HG03135 (cell line): ENCODE measurements around the gene VAX1.
"Not testable (repeated sequence)": the region's sequence is repeated elsewhere in the genome, so short reads cannot be mapped to it uniquely, and the experiment has no call there.

ENCODE experiments used
- ATAC-seq: cut with Tn5 transposase; IDR thresholded peaks from one replicate; pipeline ENCODE4 v1.9.1; 2021; ENCODE audit warnings: mild to moderate bottlenecking, moderate library complexity; ENCODE audit not compliant: unreplicated experiment

VAX1 gene, protein sequence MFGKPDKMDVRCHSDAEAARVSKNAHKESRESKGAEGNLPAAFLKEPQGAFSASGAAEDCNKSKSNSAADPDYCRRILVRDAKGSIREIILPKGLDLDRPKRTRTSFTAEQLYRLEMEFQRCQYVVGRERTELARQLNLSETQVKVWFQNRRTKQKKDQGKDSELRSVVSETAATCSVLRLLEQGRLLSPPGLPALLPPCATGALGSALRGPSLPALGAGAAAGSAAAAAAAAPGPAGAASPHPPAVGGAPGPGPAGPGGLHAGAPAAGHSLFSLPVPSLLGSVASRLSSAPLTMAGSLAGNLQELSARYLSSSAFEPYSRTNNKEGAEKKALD

DNA sequence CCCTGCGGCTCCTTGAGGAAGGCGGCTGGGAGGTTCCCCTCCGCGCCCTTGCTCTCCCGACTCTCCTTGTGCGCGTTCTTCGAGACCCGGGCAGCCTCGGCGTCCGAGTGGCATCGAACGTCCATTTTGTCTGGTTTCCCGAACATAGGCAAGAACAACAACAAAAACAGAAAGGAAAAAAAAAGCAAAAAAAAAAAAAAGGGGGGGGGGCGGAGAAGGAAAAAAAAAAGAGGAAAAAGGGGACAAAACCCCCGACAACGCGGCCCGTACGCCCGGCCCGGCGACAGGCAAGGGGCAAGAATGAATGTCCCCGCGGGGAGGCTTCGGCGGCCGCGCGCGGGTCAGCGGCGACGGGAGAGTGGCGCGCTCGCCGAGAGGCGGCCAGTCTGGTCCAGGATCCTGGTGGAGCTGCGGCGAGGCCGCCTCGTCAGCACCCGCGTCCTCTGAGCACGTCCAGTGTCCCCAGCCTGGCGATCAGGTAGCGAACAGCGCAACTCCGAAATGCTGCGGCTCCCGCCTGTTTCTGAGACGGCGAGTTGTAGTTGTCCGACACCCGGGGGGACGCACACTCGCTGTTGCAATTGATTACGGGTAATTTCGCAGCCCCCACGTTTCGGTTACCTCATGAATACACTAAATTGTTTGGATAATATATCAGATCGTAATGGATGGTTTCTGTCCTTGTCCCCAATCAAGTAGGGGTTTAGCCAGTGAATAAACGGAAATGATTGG lies at the start of gene VAX1:
TSS of gene VAX1 (minus strand) at position 360 of the 732 bp plus-strand sequence. CDS start at position 146, 214 bp downstream.
- no peak for ATAC-seq

DNA sequence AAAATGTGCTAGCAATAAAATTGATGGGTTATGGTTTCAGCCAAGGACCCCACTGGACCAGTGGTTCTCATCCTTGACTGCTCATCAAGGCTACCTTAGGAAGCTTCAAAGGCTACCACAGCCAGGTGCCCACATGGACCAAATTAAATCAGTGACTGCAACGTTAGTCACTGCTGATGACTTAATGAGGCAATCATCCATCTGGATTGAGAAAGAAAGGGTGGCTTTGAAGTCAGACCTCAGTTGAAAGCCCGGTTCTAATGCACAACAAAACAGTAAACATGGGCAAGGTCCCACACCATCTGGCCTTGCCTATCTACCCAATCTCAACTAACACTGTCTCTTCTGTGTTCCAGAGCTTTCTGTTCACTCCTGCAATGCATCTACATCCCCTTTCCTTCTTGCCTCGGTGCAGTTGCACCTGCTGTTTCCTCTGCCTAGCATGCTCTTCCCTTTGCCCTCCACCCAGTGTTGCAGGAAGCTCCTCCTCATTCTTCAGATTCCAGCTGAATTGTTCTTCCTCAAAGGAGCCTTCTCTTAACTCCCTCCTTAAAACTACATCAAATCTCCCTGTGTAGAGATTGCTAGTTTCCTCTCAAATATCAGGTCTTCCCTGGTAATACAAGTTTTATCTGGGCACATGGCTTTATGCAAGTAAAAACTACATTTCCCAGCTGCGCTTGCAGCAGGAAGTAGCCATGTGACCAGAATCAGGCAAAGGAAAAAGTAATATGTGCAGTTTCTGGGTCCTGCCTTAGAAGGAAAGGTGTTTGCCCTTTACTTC lies 49.0 kb upstream of the VAX1 start:
- no peak for ATAC-seq

DNA sequence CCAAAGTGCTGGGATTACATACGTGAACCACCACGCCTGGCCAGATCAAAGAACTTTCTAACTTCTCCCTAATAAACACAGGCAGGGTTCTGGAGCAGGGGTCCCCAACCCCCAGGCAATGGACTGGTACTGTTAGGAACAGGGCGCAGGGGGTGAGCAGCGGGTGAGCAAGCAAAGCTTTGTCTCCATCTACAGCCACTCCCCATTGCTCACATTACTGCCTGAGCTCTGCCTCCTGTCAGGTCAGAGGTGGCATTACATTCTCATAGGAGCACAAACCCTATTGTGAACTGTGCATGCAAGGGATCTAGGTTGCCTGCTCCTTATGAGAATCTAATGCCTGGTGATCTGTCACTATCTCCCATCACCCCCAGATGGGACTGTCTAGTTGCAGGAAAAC lies 47.7 kb upstream of the VAX1 start:
- ATAC-seq: not testable (repeated sequence)

DNA sequence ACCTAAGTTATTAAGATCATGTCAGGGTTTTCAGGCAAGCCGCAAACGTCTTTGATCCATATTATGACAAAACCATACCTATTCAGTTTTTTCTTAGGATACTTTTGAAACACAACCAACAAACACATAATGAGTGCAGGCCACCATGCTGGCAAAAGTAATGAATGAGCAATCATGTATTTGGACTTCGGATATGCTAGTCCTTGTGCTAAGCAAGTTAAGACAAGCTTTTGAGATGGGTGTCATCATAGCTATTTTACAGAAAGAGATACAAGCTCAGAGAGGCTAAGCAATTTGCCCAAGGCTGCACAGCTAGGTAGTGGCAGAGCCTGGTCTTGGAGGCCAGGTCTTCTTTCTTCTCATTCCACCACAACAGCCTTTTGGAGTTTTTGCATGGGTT lies 46.8 kb upstream of the VAX1 start:
- no peak for ATAC-seq

DNA sequence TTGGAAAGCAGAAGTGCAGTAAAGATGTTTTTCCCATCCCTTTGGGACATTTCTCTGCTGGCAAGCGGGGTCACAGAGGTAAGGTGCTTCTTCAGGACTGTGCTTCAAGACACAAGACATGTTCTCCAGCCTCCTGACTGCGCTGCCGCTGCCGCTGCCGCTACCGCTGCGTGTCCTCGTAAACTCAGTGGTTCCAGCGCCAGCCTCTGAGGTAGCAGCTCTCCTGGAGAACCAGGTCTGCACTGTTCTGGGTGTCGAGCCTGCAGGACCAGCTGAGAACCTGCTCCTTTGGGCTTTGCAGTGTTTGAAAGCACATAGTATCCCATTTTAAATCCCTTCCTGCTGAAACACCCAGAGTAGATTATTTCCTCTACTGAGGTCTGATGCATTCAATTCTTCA lies 46.2 kb upstream of the VAX1 start:
- ATAC-seq: no peak

DNA sequence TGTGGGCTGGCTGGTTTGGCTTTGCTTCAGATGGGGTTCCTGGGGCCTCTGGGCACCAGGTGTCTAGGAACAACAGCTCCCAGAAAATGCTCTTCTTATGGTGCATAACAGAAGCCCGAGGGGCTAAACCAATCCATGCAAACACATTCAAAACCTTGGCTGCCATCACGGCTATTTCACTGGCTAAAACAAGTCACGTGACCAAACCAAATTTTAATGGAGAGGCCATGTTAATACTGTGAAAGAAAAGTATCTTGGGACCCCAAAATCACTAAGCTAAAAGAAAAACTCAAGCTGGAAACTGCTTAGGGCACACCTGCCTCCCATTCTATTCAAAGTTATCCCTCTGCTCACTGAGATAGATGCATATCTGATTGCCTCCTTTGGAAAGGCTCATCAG lies 40.1 kb upstream of the VAX1 start:
- no peak for ATAC-seq

DNA sequence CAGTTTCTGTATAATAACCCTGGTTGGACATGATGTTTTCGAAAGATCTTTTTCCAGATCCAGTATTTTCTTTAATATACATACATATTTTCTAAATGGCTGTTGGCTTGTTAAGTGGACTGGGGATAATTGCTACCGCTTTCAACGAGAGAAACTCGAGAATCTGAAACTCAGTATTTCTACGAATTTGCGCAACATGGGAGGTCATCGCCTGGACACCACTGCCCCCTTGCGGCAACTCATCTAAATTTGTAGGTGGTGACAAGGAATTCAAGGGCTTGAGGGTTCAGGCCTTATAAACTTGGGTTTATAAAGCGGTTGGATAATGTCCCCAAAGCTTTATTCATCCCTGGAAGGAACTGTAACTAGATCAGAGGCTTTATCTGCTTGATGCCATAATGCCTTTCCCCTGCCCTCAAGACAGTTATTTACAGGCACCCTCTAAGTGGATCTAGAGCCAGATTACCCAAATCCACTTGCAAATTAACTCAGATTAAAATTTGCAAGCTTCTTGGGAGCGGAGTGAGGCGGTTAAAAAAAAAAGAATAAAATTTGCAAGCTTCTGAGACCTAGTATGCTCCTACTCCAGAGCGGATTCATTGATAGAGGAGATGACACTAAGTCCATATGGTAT lies 37.9 kb upstream of the VAX1 start:
- peak; percentile 61 for ATAC-seq

DNA sequence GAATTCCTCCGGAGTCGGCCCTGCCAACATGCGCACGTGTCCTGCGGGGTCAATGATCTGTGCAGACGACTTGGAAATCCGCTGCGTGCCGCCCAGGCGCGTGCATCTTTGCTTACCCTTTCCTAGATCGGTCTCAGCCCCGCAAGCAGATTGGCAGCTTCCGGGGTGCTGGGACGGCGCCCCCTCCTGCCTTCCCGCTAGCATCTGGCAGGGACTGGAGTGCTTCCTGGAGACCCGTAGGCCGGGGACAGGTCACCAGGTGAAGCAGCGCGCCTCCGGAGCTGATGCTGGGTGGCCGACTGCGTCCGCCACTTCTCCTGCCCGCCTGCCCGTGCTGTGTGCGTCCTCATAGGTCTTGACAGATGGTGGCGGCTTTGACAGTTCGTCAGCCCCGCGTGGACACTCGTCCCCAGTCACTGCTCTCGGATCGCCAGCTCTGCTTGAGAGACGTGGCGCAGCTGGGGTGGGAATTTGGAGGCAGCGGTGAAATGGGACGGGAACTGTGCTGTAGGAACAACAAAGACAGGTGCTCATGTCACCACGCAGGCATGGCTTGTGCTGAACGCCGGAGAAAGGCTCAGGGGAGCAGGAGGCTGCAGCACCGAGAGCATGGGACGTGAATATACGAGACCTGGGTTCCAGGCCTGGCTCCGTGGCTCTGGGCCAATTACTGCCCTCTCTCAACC lies 37.3 kb upstream of the VAX1 start:
- peak; percentile 37 for ATAC-seq

DNA sequence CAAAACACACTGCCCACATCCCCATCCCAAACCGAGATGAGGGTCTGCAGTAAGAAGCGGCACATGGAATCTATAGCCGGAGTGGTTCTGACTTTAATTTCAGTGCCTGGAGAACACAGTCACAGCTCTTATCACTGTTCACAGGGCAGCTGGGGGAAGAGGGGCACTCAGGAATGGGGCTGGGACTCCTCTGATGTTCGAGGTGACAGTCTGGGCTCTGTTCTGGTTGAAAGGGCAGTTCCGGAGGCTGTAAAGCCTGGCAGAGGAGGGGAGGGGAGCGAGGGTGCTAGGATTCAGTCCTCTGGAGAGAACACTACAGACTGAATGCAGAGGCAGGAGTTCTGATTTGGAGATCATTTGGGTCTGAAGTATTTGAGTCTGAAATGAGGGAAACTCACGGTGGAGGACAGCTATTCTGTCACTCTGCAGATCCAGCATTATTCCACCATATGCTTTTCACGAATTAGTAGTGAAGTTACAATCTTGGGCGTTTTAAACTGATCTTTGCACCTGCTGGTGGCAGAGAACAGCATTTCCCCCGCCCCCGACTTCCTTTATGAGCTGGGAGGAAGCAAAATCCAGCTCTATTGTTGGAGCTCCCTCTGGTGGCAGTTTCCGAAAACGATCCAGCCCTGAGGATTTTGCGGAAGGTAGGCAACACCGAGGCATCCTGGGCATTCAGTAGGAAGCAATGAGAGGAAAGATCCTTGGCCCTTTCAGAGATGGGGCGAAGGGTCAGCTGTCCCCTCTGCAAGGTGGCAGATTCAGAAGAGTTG lies 36.6 kb upstream of the VAX1 start:
- ATAC-seq: peak; percentile 85

DNA sequence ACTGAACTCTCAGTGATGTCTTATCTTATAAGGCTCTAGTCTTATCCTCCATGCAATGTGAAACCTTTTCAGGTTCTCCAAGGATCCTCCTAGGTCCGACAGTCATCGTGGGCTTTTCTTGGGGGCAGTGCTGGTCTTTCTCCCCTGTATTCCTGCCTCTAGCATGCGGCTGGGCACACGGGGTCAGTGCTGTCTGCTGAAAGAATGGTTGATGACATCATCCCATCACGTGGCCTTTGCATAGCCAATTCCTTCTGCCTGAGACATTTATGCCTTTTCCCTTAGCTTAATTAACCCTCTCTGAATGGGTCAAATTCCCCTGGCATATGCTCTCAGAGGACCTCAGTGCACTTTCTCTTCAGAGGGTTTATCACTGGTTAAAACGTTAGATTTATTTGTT lies 32.2 kb upstream of the VAX1 start:
- ATAC-seq: no peak

DNA sequence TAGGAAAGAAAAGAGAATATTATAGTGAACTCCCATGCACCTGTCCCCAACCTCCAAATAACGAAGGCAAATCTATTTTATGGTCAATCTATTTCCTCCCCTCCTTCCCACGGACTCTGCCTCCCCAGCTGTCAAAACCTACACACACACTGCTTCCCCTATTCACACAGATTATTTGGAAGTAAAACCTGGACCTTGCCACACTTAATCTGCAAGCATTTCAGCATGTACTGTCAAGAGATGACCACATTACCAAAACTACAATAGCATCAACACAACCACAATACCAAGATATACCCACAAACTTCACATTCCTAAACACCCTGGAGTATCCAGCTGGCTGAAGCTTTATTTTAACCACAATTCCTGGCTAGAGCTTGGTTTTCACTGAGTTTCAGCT lies 31.4 kb upstream of the VAX1 start:
- no peak for ATAC-seq

DNA sequence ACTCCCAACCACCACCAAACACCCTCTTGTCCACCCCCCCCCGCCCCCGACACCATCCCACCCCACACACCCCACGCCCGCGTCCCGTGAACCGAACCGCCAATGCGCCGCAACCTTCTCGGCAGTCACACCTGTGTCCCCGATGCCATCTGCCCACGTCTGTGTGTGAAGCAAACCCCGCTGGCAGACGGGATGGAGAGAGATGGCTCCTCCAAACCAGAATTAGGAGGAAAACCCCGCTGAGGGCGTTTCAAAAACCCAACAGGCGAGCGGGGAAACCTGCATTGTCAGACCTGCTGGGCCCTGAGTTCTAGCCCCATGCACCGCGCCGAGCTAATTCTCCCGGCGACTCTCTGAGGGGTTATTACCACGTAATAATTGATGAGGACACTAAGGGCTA lies 30.7 kb upstream of the VAX1 start:
- ATAC-seq: no peak

DNA sequence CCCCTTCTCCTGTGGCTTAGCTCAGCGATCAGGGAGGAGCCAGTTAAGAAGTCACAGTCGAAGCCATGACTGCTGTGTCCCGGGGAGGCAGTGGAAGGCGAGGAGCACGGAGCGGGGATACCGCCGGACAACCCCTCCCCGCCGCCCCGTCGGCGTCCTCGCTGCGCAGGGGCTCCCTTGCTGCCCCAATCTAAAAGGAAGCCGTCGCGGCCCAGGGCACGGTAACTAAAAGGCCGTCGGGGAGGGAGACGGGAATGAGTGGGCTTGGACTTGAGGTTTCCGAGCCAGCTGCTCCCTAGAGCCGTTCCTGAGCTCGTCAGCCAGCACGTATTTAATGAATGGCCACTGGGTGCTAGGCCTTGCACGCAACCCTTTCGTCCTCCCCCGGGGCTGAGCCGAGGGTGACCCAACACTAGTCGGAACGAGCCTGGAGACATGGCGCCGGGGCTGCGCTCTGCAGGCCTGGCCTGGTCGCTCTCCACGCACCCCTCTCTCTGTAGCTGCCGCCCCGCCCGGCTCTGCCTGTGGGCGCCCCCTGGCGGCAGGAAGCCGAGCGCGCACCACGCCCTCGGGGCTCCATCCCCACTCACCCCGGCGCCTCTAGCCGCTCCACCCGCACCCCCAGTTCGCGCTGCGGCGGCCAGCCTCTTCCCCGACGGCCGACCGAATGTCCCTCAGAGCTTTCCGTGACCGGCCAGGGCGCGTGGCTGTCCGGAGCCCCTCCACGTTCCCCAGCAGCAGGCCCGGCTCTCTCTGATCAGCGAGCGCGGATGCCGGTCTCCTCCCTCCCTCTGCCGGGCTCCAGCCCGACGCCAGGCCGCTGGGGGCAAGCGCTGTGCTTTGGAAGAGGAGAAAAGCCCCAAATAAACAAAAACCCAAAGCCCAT lies 30.0 kb upstream of the VAX1 start:
- ATAC-seq: peak; percentile 82

DNA sequence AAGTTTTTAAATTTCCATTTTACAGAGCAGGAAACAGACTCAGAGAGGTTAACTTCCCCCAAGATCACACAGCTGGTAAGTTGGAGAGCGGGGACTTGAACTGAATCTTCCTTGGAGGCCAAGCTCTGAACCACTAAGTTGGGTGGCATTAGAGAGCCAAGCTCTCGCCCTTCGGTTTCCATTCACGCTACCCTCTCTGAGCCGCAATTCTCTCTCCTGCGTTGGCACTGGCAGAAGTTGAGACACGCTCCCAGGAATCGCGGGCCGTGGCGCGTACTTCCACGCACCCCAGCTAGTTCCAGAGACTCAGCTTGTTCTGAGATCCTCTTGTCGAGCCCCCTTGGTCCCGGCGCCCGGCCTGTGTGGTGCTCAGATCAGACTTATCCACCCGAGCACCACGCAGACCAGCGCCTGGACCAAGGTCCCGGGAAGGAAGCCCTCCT lies 29.3 kb upstream of the VAX1 start:
- ATAC-seq: no peak

DNA sequence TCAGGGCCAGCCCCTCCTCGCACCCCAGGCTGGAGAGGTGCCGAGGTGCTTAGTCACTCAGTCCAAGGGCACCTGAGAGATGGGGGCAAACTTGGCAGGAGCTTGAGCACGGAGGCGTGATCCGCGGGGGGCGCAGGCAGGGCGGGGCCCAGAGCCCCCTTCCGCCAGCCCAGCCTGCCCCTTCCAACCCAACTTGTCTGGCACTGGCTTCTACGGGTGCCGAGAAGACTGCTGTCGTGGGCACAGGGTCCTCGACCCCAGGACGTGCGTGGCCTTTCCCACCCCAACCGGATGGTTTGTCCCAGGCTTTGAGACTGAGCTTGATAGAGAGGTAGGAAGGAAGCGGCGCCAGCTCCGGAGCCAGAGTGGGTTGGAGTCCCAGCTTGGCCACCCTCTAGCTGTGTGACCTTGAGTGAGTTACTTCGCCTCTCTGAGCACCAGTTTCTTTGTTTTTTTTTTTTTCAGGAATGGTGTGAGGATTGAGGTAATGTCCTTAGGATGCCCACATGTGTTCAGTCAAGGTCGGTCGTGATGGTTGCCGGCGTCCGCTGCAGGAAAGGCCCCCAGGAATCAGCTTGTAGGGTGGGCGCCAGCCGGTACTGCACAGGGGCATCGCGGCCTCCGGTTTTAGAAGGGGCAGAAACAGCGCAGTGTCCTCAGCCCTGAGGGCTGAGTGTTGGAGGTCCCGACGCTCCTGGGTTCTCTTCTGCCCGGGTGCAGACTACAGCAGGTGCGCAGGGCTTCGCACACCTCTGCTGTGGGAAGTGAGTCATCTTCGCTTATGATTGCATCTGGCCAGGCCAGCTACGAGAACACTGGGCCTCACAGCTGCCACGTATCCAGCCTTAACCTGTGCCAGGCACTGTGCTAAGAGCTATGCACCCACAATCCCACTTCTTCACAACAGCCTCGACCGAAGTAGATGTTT lies 28.6 kb upstream of the VAX1 start:
- ATAC-seq: no peak

DNA sequence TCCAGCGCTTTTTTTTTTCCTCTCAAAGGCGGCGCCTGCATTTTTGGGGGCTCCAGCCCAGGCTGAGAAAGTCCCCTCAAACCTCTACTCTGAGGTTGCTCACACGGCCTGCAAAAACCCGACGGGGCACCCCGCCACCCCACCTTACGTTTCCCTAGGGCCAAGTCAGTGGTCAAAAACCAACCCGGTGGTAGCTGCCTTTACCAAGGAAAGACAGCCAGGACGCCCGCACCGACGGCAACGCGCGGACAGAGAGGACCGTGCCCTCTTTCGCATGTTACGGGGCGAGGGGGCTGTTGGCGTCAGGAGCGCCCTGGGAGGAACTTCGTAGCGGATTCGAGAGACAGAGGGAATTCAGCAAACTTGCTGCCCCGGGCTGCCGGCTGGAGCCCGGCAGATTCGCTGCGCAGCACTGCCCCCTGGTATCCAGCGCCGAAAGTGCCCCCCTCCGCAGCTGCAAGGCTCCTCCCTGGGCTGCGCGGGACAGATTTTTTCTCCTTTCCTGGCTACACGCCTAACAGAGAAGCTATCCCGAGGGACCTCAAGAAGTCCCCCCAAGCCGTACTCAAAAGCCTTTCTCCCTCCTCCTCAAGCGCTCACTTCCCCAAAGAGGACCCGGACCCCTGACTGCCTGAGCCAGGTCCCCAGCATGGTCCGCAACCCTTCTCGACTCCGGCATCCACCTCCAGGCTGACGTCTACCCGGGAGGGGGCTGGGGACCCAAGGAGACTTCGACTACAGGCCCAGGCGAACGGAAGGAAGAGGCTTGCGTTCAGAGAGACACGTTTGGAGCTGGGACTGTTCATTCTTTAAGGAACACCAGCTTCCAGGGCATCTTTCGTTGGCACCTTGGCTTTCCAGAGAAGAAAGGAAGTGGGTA lies 27.7 kb upstream of the VAX1 start:
- ATAC-seq: no peak
